ENCODE data around the gene CAV1. TPM values are rescaled to one million over a fixed set of nuclear protein-coding genes. Genes with fewer than 3 reads are reported as not detected.

Gene CAV1
- total RNA-seq, 3 donors from 2014 or later (not counting 1 experiment from before 2014, with no cell fraction given), result not detected

DNA sequence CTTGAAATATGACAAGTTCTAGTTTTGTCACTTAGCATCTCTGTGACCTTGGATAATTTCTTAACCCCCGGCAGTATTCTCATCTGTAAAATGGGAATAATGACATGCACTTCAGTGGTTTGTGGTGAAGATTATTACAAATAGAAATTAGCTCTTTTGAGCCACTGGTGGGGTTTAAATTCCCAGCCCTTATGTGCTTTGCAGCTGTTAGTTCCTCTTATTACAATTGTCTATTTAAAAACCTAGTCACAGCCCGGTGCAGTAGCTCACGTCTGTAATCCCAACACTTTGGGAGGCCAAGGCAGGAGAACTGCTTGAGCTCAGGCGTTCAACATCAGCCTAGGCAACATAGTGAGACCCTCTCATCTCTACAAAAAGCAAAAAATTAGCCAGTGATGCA lies 30.1 kb downstream of the CAV1 start:
- intact Hi-C loops (cut with micrococcal nuclease), result no loop called here
- H3K4me3 ChIP-seq (ENCODE audit: low read length), result no peak overlapping the region
- no peak overlapping the region for H3K27ac Mint-ChIP-seq
- no peaks in the 10 kb centered on the region for H3K4me1 Mint-ChIP-seq
- H3K9me3 ChIP-seq (ENCODE audit: control insufficient read depth, insufficient read depth, low read length), result no peaks in the 10 kb centered on the region
- H3K36me3 Mint-ChIP-seq, result no peaks in the 10 kb centered on the region
- ATAC-seq (no peak), DNase-seq (no peak)
- no peak overlapping the region for H3K27ac ChIP-seq (ENCODE audit: low read length)
- no peaks in the 10 kb centered on the region for H3K36me3 ChIP-seq (ENCODE audit: control insufficient read depth, insufficient read depth, low read length)
- H3K9me3 Mint-ChIP-seq, result no peaks in the 10 kb centered on the region
- no peaks in the 10 kb centered on the region for H3K4me1 ChIP-seq (ENCODE audit: control insufficient read depth, insufficient read depth, low read length)
- TF ChIP-seq, protein P1, sequence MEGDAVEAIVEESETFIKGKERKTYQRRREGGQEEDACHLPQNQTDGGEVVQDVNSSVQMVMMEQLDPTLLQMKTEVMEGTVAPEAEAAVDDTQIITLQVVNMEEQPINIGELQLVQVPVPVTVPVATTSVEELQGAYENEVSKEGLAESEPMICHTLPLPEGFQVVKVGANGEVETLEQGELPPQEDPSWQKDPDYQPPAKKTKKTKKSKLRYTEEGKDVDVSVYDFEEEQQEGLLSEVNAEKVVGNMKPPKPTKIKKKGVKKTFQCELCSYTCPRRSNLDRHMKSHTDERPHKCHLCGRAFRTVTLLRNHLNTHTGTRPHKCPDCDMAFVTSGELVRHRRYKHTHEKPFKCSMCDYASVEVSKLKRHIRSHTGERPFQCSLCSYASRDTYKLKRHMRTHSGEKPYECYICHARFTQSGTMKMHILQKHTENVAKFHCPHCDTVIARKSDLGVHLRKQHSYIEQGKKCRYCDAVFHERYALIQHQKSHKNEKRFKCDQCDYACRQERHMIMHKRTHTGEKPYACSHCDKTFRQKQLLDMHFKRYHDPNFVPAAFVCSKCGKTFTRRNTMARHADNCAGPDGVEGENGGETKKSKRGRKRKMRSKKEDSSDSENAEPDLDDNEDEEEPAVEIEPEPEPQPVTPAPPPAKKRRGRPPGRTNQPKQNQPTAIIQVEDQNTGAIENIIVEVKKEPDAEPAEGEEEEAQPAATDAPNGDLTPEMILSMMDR (IDR thresholded peaks at IDR 0.05), result no peak
- 42% methylated on average over 4 of the region's 4 CpGs for WGBS (ENCODE audit: insufficient coverage)
- peaks cover 14 to 44% of the 10 kb centered on the region in 2 donors for H3K27me3 Mint-ChIP-seq (ENCODE audit: low read depth in 2 of 2)
- no peak overlapping the region for H3K4me3 Mint-ChIP-seq
- H3K27me3 ChIP-seq (ENCODE audit: control insufficient read depth, insufficient read depth, low read length), result no peaks in the 10 kb centered on the region

DNA sequence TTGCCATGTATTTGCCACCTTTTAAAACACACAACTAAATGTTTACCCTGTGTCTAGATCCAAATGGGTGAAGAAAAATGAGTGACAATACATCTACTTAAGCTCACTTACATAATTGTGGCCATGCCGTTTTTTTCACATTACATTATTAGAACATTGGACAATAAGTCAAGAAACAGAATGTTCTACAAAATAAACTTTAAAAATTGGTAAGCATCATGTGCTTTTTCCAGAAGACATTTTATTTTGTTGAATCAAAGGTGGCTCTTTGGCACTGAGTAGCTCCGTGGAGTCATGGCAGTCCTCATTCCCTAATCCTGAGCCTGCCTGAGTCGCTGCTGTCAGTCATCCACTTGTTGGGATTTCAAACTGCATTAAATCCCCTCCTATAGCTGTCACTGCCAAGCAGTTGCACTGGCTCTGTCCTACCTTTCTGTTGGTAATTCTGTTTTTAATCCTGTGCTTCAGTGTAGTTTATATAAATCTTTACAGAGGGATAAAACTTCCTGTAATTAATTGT lies 32.3 kb downstream of the CAV1 start:
- no peak overlapping the region for H3K27ac ChIP-seq (ENCODE audit: low read length)
- H3K4me3 ChIP-seq (ENCODE audit: low read length), result no peak overlapping the region
- Mint-ChIP-seq H3K27me3 (ENCODE audit: low read depth in 2 of 2) (peaks cover 21 to 54% of the 10 kb centered on the region in 2 donors), H3K36me3 (no peaks in the 10 kb centered on the region), H3K27ac (no peak overlapping the region), H3K4me1 (no peaks in the 10 kb centered on the region), H3K4me3 (no peak overlapping the region), H3K9me3 (peaks cover 2 to 3% of the 10 kb centered on the region in 2 donors)
- TF ChIP-seq, protein P1 (IDR thresholded peaks at IDR 0.05), result no peak
- WGBS (ENCODE audit: insufficient coverage), result 78% methylated on average over 3 of the region's 3 CpGs
- no peaks in the 10 kb centered on the region for H3K4me1 ChIP-seq (ENCODE audit: control insufficient read depth, insufficient read depth, low read length)
- intact Hi-C loops (cut with micrococcal nuclease), result no loop called here
- H3K27me3 ChIP-seq (ENCODE audit: control insufficient read depth, insufficient read depth, low read length), result no peaks in the 10 kb centered on the region
- H3K9me3 ChIP-seq (ENCODE audit: control insufficient read depth, insufficient read depth, low read length), result no peaks in the 10 kb centered on the region
- no peak for ATAC-seq
- DNase-seq, result no peak
- no peaks in the 10 kb centered on the region for H3K36me3 ChIP-seq (ENCODE audit: control insufficient read depth, insufficient read depth, low read length)

DNA sequence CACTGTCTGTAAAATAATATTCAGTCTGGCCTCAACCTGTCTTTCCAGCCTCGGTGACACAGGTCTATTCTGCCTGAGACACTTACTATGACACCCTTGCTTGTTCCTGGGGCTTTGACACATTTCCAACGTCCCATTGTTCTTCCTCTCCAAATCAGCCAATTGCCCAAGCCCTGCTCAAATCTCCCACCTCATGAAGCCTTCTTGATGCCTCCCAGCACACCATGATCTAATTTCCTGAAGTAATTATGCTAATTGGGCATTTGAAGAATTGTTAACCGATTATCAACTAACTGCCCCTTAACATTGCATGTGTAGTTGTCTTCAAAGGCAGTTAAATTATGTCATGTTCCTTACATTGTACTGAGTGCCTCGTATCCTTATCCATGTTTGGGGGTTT lies 33.1 kb downstream of the CAV1 start:
- no peaks in the 10 kb centered on the region for H3K9me3 ChIP-seq (ENCODE audit: control insufficient read depth, insufficient read depth, low read length)
- no peaks in the 10 kb centered on the region for H3K4me1 Mint-ChIP-seq
- ATAC-seq (no peak), DNase-seq (no peak)
- no peaks in the 10 kb centered on the region for H3K27me3 ChIP-seq (ENCODE audit: control insufficient read depth, insufficient read depth, low read length)
- peaks cover 2 to 5% of the 10 kb centered on the region in 2 donors for H3K9me3 Mint-ChIP-seq
- H3K4me3 ChIP-seq (ENCODE audit: low read length), result no peak overlapping the region
- no peaks in the 10 kb centered on the region for H3K4me1 ChIP-seq (ENCODE audit: control insufficient read depth, insufficient read depth, low read length)
- peaks cover 21 to 62% of the 10 kb centered on the region in 2 donors for H3K27me3 Mint-ChIP-seq (ENCODE audit: low read depth in 2 of 2)
- no peak overlapping the region for H3K27ac ChIP-seq (ENCODE audit: low read length)
- H3K4me3 Mint-ChIP-seq, result no peak overlapping the region
- TF ChIP-seq, protein P1 (IDR thresholded peaks at IDR 0.05), result no peak
- no peaks in the 10 kb centered on the region for H3K36me3 ChIP-seq (ENCODE audit: control insufficient read depth, insufficient read depth, low read length)
- intact Hi-C loops (cut with micrococcal nuclease), result no loop called here
- WGBS (ENCODE audit: insufficient coverage), result 85% methylated on average over 3 of the region's 4 CpGs
- no peak overlapping the region for H3K27ac Mint-ChIP-seq
- no peaks in the 10 kb centered on the region for H3K36me3 Mint-ChIP-seq

All from natural killer cell (primary cell).